Endothelial cell of umbilical vein (primary cell): ENCODE results near the gene DTWD2. TPM values are rescaled to one million over a fixed set of nuclear protein-coding genes. Genes with fewer than 3 reads are reported as not detected.

Source experiments
- BruUV-seq: library from RNA; stranded (reverse); fragments of 400-500 nt; replicated peaks from 2 replicates; lab custom pipeline; 2021; lab: Mats Ljungman, UMichigan
- CTCF ChIA-PET: fragments of 300-600, 350-600 bp; sonication (Branson Sonifier 250); formaldehyde crosslinking; loops from one replicate; lab custom pipeline; 2021; ENCODE audit warnings: antibody characterized with exemption, inconsistent platforms; lab: Charles Lee
- POLR2A ChIA-PET: fragments of 300-600, 350-600 bp; sonication (Branson Sonifier 250); formaldehyde crosslinking; loops from one replicate; lab custom pipeline; 2021; ENCODE audit warnings: antibody characterized with exemption, inconsistent platforms; lab: Charles Lee
- DNase-seq: peaks from one replicate; pipeline ENCODE4 v3.0.0-alpha.2; 2011; ENCODE audit warnings: low read depth, low spot score
- FAIRE-seq: peaks from 2 replicates; lab custom pipeline; 2011; peaks lifted over from hg19 to GRCh38; lab: Jason Lieb, UNC
- H2AFZ ChIP-seq: 2 replicates; pipeline ENCODE4 v1.6.0; 2012; ENCODE audit warnings: low read depth, low read length, control low read depth, inconsistent platforms
- H3K27ac ChIP-seq: 2 replicates; pipeline ENCODE4 v1.5.1; 2011; ENCODE audit warnings: low read depth, mild to moderate bottlenecking, control low read depth, low read length, moderate library complexity; ENCODE audit not compliant: insufficient read depth
- H3K27me3 ChIP-seq, 2 experiments: 2 replicates each; pipeline versions ENCODE4 v1.6.0 to v1.6.1; 2011; ENCODE audit warnings: low read length in 2 of 2, mixed read lengths in 1 of 2; ENCODE audit not compliant: control insufficient read depth in 2 of 2, insufficient read depth in 2 of 2
- H3K36me3 ChIP-seq, 2 experiments: 2 replicates in 1 of 2; 3 replicates in 1 of 2; pipeline ENCODE4 v1.5.1; 2011; ENCODE audit warnings: low read length in 2 of 2, mild to moderate bottlenecking in 1 of 2, moderate library complexity in 1 of 2; ENCODE audit not compliant: control insufficient read depth in 2 of 2, insufficient read depth in 2 of 2; ENCODE audit errors: extremely low read depth in 1 of 2
- H3K4me1 ChIP-seq: 3 replicates; pipeline ENCODE4 v1.5.1; 2011; ENCODE audit warnings: mild to moderate bottlenecking, low read length; ENCODE audit not compliant: control insufficient read depth, insufficient read depth; ENCODE audit errors: extremely low read depth
- H3K4me2 ChIP-seq: 2 replicates; pipeline ENCODE4 v1.6.1; 2011; ENCODE audit warnings: low read length, control low read depth, mixed read lengths; ENCODE audit not compliant: insufficient read depth
- H3K4me3 ChIP-seq, 3 experiments: fragments of 200-600 bp in 1 of 3; sonication (generic), shearing (Covaris generic) in 1 of 3; replicated peaks in 1 of 3; 2 replicates each; pipeline ENCODE4 v1.5.1; 2011 to 2016; ENCODE audit warnings: control low read depth in 3 of 3, low read length in 3 of 3, mild to moderate bottlenecking in 2 of 3, inconsistent platforms in 1 of 3, low read depth in 1 of 3, moderate library complexity in 1 of 3; ENCODE audit not compliant: insufficient read depth in 1 of 3
- H3K79me2 ChIP-seq: 2 replicates; pipeline ENCODE4 v1.6.0; 2012; ENCODE audit warnings: low read length, inconsistent platforms; ENCODE audit not compliant: control insufficient read depth, insufficient read depth
- H3K9ac ChIP-seq: replicated peaks from 2 replicates; pipeline ENCODE3; 2011; ENCODE audit warnings: low read length, control low read depth; ENCODE audit not compliant: insufficient read depth; ENCODE audit errors: extremely low read depth
- H3K9me1 ChIP-seq: replicated peaks from 3 replicates; pipeline ENCODE4 v1.6.0; 2011; ENCODE audit warnings: mild to moderate bottlenecking, low read length; ENCODE audit not compliant: control insufficient read depth, insufficient read depth; ENCODE audit errors: extremely low read depth
- H3K9me3 ChIP-seq: replicated peaks from 2 replicates; pipeline ENCODE4 v1.5.1; 2012; ENCODE audit warnings: low read length, inconsistent platforms; ENCODE audit not compliant: control insufficient read depth, insufficient read depth
- H4K20me1 ChIP-seq: replicated peaks from 2 replicates; pipeline ENCODE3; 2011; ENCODE audit warnings: mild to moderate bottlenecking, low read length; ENCODE audit not compliant: control insufficient read depth, insufficient read depth; ENCODE audit errors: extremely low read depth
- CTCF ChIP-seq, 2 donors: IDR thresholded peaks; 1 replicate in 1 of 2; 2 replicates in 1 of 2; pipeline ENCODE4 v1.5.1; 2011; ENCODE audit warnings: low read length in 2 of 2, mild to moderate bottlenecking in 2 of 2, moderate library complexity in 2 of 2, control low read depth in 1 of 2, inconsistent platforms in 1 of 2, low read depth in 1 of 2; ENCODE audit not compliant: insufficient read depth in 1 of 2; ENCODE audit errors: extremely low read depth in 1 of 2
- EZH2 ChIP-seq: IDR thresholded peaks from 2 replicates; pipeline ENCODE4 v1.6.1; 2012; ENCODE audit warnings: borderline replicate concordance, low read depth, mild to moderate bottlenecking, moderate library complexity, low read length, inconsistent platforms; ENCODE audit not compliant: severe bottlenecking
- FOS ChIP-seq: IDR thresholded peaks from 2 replicates; pipeline ENCODE4 v1.6.1; 2011; ENCODE audit warnings: mild to moderate bottlenecking, low read length, moderate library complexity, borderline replicate concordance; ENCODE audit not compliant: insufficient read depth
- GATA2 ChIP-seq: IDR thresholded peaks from 2 replicates; pipeline ENCODE4 v1.7.0; 2011; ENCODE audit warnings: low read depth, mild to moderate bottlenecking, moderate library complexity, mixed read lengths, low read length; ENCODE audit not compliant: insufficient read length, insufficient read depth
- JUN ChIP-seq: IDR thresholded peaks from 2 replicates; pipeline ENCODE4 v1.6.1; 2011; ENCODE audit warnings: borderline replicate concordance, low read depth; ENCODE audit not compliant: insufficient read length, insufficient read depth
- MAX ChIP-seq: IDR thresholded peaks from 2 replicates; pipeline ENCODE4 v1.6.1; 2011; ENCODE audit not compliant: insufficient read depth, insufficient read length
- MYC ChIP-seq: IDR thresholded peaks from one replicate; pipeline ENCODE4 v1.6.1; 2011; ENCODE audit warnings: mild to moderate bottlenecking, low read depth, low read length
- POLR2A ChIP-seq: IDR thresholded peaks from 2 replicates; pipeline ENCODE4 v1.6.1; 2012; ENCODE audit warnings: low read depth, mild to moderate bottlenecking, control low read depth, low read length
- POLR2AphosphoS5 ChIP-seq: IDR thresholded peaks from 2 replicates; pipeline ENCODE4 v1.6.1; 2012; ENCODE audit warnings: low read depth, mild to moderate bottlenecking, control low read depth, low read length, moderate library complexity; ENCODE audit not compliant: insufficient read depth
- dilution Hi-C: fragments of 300-500 bp; cut with MboI; formaldehyde crosslinking; loops from one replicate; pipeline ENCODE4 v1.15.0; 2019; ENCODE audit warnings: low sequenced_read_pairs; ENCODE audit not compliant: extremely low pct_ligation_motif_present
- intact Hi-C: fragments of 100-400 bp; cut with micrococcal nuclease; formaldehyde crosslinking; loops from one replicate; pipeline ENCODE4 v1.10.0; 2022
- polyA plus RNA-seq, 4 experiments: library from polyadenylated mRNA; depleted of rRNA in 3 of 4; stranded (reverse) in 3 of 4; unstranded in 1 of 4; fragments of >200 nt; gene quantifications; 2 replicates each; pipeline versions ENCODE4 v1.2.1 to v1.2.3, GENCODE V29; 2011 to 2012; ENCODE audit warnings: missing spikeins in 1 of 4
- total RNA-seq: library from RNA; stranded (reverse); gene quantifications from 2 replicates; pipeline ENCODE4 v1.2.3, GENCODE V29; 2021

DTWD2 gene
- total and polyA plus RNA-seq, 2 donors (not counting 3 experiments of a cell fraction or from before 2014, with no cell fraction given) = 0.99 to 1.1 TPM

GRCh38 chr5:118968925-118969375 is 19.4 kb downstream of the DTWD2 start:
- intact Hi-C loops (no loop called here), dilution Hi-C loops (no loop called here)
- H3K4me2 ChIP-seq = no peak overlapping the region
- no peak overlapping the region for H3K27ac ChIP-seq
- no peaks in the 10 kb centered on the region for H3K79me2 ChIP-seq
- CTCF ChIA-PET = interaction anchor here (1.2 kb wide), 1 partner anchor 19 kb away, joined by 4 read pairs; the partner anchor contains the start of gene DTWD2
- H3K9me3 ChIP-seq = no peaks in the 10 kb centered on the region
- FAIRE-seq (no peak), DNase-seq (no peak)
- H3K4me3 ChIP-seq = no peak overlapping the region
- no peak overlapping the region for H2AFZ ChIP-seq
- POLR2A ChIA-PET = no interaction called here
- no peaks in the 10 kb centered on the region for H3K36me3 ChIP-seq
- no peaks in the 10 kb centered on the region for H3K4me1 ChIP-seq
- no TSS peak for BruUV-seq
- H3K27me3 ChIP-seq = no peaks in the 10 kb centered on the region
- TF ChIP-seq POLR2AphosphoS5 (no peak), JUN (no peak), POLR2A (no peak), CTCF (IDR thresholded peaks at IDR 0.05; ENCODE audit: extremely low read depth in 1 of 2, insufficient read depth in 1 of 2, low read depth in 1 of 2, low read length in 2 of 2) (no peak), MYC (no peak), MAX (no peak), GATA2 (no peak), FOS (no peak), EZH2 (no peak)
- no peaks in the 10 kb centered on the region for H3K9me1 ChIP-seq
- H3K9ac ChIP-seq = no peak overlapping the region
- no peaks in the 10 kb centered on the region for H4K20me1 ChIP-seq
